PC-9 (cell line): ENCODE measurements around the gene SLC24A4. TPM values are rescaled to one million over a fixed set of nuclear protein-coding genes. Genes with fewer than 3 reads are reported as not detected.

ENCODE experiments used
- BruUV-seq: library from RNA; stranded (reverse); fragments of 400-500 nt; replicated peaks from 2 replicates; lab custom pipeline; 2021; lab: Mats Ljungman, UMichigan
- CTCF ChIA-PET: fragments of 300-600 bp; sonication (Branson Sonifier 250); formaldehyde crosslinking; loops from one replicate; lab custom pipeline; 2022; ENCODE audit warnings: antibody characterized with exemption; lab: Charles Lee
- POLR2A ChIA-PET: fragments of 300-600 bp; sonication (Branson Sonifier 250); formaldehyde crosslinking; loops from one replicate; lab custom pipeline; 2022; ENCODE audit warnings: antibody characterized with exemption; ENCODE audit not compliant: unreplicated experiment; lab: Charles Lee
- DNase-seq, 2 experiments: peaks; one replicate each; pipeline versions ENCODE4 v3.0.0 to v3.0.0-alpha.2; 2015 to 2022; ENCODE audit warnings: mixed read lengths in 1 of 2
- H2AFZ ChIP-seq: fragments of 200-600 bp; sonication (generic); 2 replicates; pipeline ENCODE4 v1.8.1; 2017; ENCODE audit warnings: antibody characterized with exemption
- H3F3A ChIP-seq: fragments of 200-600 bp; sonication (generic); 2 replicates; pipeline ENCODE4 v1.8.1; 2017; ENCODE audit warnings: antibody characterized with exemption, mild to moderate bottlenecking, low read depth; ENCODE audit not compliant: insufficient read depth
- H3K27ac ChIP-seq: fragments of 200-600 bp; sonication (generic); 2 replicates; pipeline ENCODE4 v1.6.1; 2016; ENCODE audit warnings: mixed run types
- H3K27me3 ChIP-seq: fragments of 200-600 bp; sonication (generic); 2 replicates; pipeline ENCODE4 v1.6.1; 2016; ENCODE audit warnings: low read depth, mixed run types; ENCODE audit not compliant: insufficient read depth
- H3K36me3 ChIP-seq: fragments of 200-600 bp; sonication (generic); 2 replicates; pipeline ENCODE4 v1.6.1; 2016; ENCODE audit warnings: low read depth, mixed run types
- H3K4me1 ChIP-seq: fragments of 200-600 bp; sonication (generic); replicated peaks from 2 replicates; pipeline ENCODE4 v1.6.1; 2016; ENCODE audit warnings: mixed run types; ENCODE audit not compliant: insufficient read depth
- H3K4me2 ChIP-seq: fragments of 200-600 bp; sonication (generic); 2 replicates; pipeline ENCODE4 v1.6.1; 2017; ENCODE audit warnings: mixed run types
- H3K4me3 ChIP-seq: fragments of 200-600 bp; sonication (generic); 2 replicates; pipeline ENCODE4 v1.6.1; 2016; ENCODE audit warnings: mixed run types
- H3K79me2 ChIP-seq: fragments of 200-600 bp; sonication (generic); 2 replicates; pipeline ENCODE4 v1.6.1; 2017; ENCODE audit warnings: low read depth, mixed run types
- H3K9me2 ChIP-seq: fragments of 200-600 bp; sonication (generic); 2 replicates; pipeline ENCODE4 v1.8.1; 2017; ENCODE audit warnings: mild to moderate bottlenecking; ENCODE audit not compliant: insufficient read depth
- H3K9me3 ChIP-seq: fragments of 200-600 bp; sonication (generic); 2 replicates; pipeline ENCODE4 v1.8.1; 2016; ENCODE audit warnings: low read depth; ENCODE audit not compliant: insufficient read depth
- H4K20me1 ChIP-seq: fragments of 200-600 bp; sonication (generic); 2 replicates; pipeline ENCODE4 v1.8.1; 2017; ENCODE audit not compliant: insufficient read depth
- CTCF ChIP-seq: fragments of 200-600 bp; sonication (generic); conservative IDR thresholded peaks from 2 replicates; pipeline ENCODE4 v1.6.1; 2017; ENCODE audit warnings: mixed run types, antibody characterized with exemption, mild to moderate bottlenecking, moderate library complexity
- EZH2 ChIP-seq: fragments of 200-600 bp; sonication (generic); IDR thresholded peaks from 2 replicates; pipeline ENCODE4 v1.8.0; 2017; ENCODE audit warnings: antibody characterized with exemption, low read depth
- intact Hi-C: fragments of 100-400 bp; cut with micrococcal nuclease; formaldehyde crosslinking; loops from one replicate; pipeline ENCODE4 v1.10.0; 2022; ENCODE audit not compliant: unreplicated experiment
- total RNA-seq: library from RNA; stranded (reverse); gene quantifications from 2 replicates; pipeline ENCODE4 v1.2.3, GENCODE V29; 2021

SLC24A4 gene
- total RNA-seq, 1 experiment from 2014 or later, result not detected

DNA sequence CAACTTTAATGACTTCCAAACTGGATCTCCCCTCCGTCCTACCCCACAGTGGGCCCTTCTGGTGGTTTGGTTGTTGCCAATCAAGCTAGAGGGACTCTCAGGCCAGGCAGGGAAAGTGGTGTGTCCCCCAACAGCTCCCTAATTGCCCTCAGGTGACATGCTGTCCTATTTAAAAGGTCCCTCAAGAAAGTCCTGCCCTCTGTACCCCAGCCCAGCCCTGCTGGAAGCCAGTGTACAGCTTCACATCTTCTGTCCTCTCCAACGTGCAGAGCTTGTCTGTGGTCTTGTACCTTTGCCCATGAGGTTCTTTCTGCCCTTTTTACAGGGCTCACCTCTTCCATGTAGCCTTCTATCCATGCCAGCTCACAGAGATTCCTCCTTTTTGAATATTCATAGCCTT lies 194.8 kb downstream of the SLC24A4 start:
- Histone ChIP-seq H3K4me3 (no peak overlapping the region), H3K27ac (no peak overlapping the region), H3K27me3 (no peaks in the 10 kb centered on the region), H3F3A (peaks cover 5% of the 10 kb centered on the region), H3K9me3 (no peaks in the 10 kb centered on the region), H4K20me1 (no peaks in the 10 kb centered on the region; the same call in 1 of the 2 replicates), H3K79me2 (peaks cover 95% of the 10 kb centered on the region), H3K4me2 (no peak overlapping the region), H3K9me2 (no peaks in the 10 kb centered on the region), H3K4me1 (peaks cover 19% of the 10 kb centered on the region), H2AFZ (no peak overlapping the region), H3K36me3 (no peaks in the 10 kb centered on the region; the same call in 1 of the 2 replicates)
- no peak for DNase-seq
- POLR2A ChIA-PET, result no interaction called here
- TF ChIP-seq EZH2, result no peak
- no peak for TF ChIP-seq CTCF
- CTCF ChIA-PET, result no interaction called here
- BruUV-seq, result no TSS peak
- intact Hi-C loops, result no loop called here

DNA sequence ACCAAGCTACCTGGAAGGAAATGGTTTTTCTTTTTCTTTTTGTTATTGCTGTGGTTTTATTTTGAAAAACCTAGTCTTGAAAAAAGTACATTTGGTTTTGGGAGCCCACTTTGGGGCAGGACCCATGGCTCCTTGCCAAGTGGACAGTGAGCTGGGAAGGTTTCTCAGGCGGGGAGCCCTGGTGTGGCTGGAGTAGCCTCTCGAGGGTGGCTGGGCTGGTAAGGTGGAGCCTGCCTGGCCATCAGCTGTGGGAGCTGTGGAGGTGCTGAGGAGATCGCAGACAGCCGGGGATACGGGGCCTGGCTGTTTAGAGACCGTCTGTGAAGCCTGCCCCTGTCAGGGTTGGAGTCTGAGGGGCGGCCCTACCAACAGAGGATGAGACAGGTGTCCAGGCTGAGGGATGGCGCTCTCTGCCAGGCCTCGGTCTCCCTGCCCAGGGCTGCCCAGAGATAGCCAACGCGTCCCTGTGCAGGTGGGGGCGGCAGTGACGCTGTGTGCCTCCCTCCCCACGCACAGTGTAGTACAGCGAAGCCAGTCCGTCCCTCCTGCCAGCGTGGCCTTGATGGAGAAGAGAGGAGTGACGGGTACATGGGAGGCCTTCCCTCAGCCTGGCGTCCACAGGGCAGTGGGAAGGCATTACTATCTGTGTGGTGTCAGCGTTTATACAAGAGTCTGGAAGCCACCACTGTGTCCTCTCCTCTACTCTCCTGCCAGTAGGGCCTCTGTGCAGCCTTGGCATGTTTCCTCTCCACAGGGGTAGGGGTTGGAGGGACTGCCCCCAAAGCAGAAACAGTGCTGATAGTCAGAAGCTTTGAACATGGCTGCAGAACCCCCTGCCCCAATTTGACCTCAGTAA lies 196.5 kb downstream of the SLC24A4 start:
- ChIA-PET POLR2A (no interaction called here), CTCF (no interaction called here)
- TF ChIP-seq CTCF (no peak), EZH2 (no peak)
- no peak overlapping the region for H2AFZ ChIP-seq
- H3K4me2 ChIP-seq, result no peak overlapping the region
- no peaks in the 10 kb centered on the region; the same call in 1 of the 2 replicates for H4K20me1 ChIP-seq
- peaks cover 99% of the 10 kb centered on the region for H3K79me2 ChIP-seq
- H3K4me3 ChIP-seq, result no peak overlapping the region
- peaks cover 15% of the 10 kb centered on the region for H3K4me1 ChIP-seq
- no peaks in the 10 kb centered on the region for H3F3A ChIP-seq
- no peaks in the 10 kb centered on the region for H3K9me2 ChIP-seq
- H3K9me3 ChIP-seq, result no peaks in the 10 kb centered on the region
- H3K36me3 ChIP-seq, result no peaks in the 10 kb centered on the region; the same call in 1 of the 2 replicates
- DNase-seq, result no peak
- intact Hi-C loops, result no loop called here
- H3K27me3 ChIP-seq, result no peaks in the 10 kb centered on the region
- H3K27ac ChIP-seq, result no peak overlapping the region
- no TSS peak for BruUV-seq

- H2AFZ ChIP-seq, result no peak overlapping the region
- no peak for DNase-seq
- no TSS peak for BruUV-seq
- intact Hi-C loops, result no loop called here
- H3K79me2 ChIP-seq, result peaks cover 98% of the 10 kb centered on the region
- no peaks in the 10 kb centered on the region for H3F3A ChIP-seq
- no peaks in the 10 kb centered on the region for H3K9me3 ChIP-seq
- H3K4me3 ChIP-seq, result no peak overlapping the region
- H3K9me2 ChIP-seq, result no peaks in the 10 kb centered on the region
- H3K36me3 ChIP-seq, result no peaks in the 10 kb centered on the region; the same call in 1 of the 2 replicates
- no peak overlapping the region for H3K27ac ChIP-seq
- no peaks in the 10 kb centered on the region; the same call in 1 of the 2 replicates for H4K20me1 ChIP-seq
- CTCF ChIA-PET, result no interaction called here
- no peak overlapping the region for H3K4me2 ChIP-seq
- peaks cover 8% of the 10 kb centered on the region for H3K4me1 ChIP-seq
- H3K27me3 ChIP-seq, result no peaks in the 10 kb centered on the region
- TF ChIP-seq CTCF, result no peak
- no peak for TF ChIP-seq EZH2
- POLR2A ChIA-PET, result no interaction called here
Measured at GRCh38 chr14:92520102-92521057, 197.4 kb downstream of the SLC24A4 start.
